HepG2 (cell line): ENCODE measurements around the gene MYO1B. TPM values are rescaled to one million over a fixed set of nuclear protein-coding genes. Genes with fewer than 3 reads are reported as not detected.

Source experiments
- ARID5B ChIP-seq: IDR thresholded peaks from 2 replicates; pipeline ENCODE4 v1.4.0; 2020; ENCODE audit warnings: mild to moderate bottlenecking, missing genetic modification reagents
- FLYWCH1 ChIP-seq: sonication (generic); formaldehyde crosslinking; IDR thresholded peaks from 2 replicates; pipeline ENCODE4 v1.8.1; 2023; ENCODE audit warnings: mild to moderate bottlenecking, missing genetic modification reagents
- FOSL2 ChIP-seq: sonication (generic); formaldehyde crosslinking; IDR thresholded peaks from 2 replicates; pipeline ENCODE4 v1.4.0; 2020; ENCODE audit warnings: missing genetic modification reagents
- GFI1 ChIP-seq: sonication (generic); formaldehyde crosslinking; IDR thresholded peaks from 2 replicates; pipeline ENCODE4 v1.5.0; 2020; ENCODE audit warnings: missing genetic modification reagents, mild to moderate bottlenecking, borderline replicate concordance
- HHEX ChIP-seq: IDR thresholded peaks from 2 replicates; pipeline ENCODE4 v1.6.1; 2016; ENCODE audit warnings: control low read depth
- KAT8 ChIP-seq: IDR thresholded peaks from 2 replicates; pipeline ENCODE4 v1.6.1; 2016; ENCODE audit warnings: missing genetic modification reagents, missing compliant biosample characterization
- MLX ChIP-seq: IDR thresholded peaks from 2 replicates; pipeline ENCODE4 v1.6.1; 2016
- NCOA2 ChIP-seq: sonication (generic); formaldehyde crosslinking; IDR thresholded peaks from 2 replicates; pipeline ENCODE4 v1.8.0; 2022; ENCODE audit warnings: inconsistent platforms
- NFKBIZ ChIP-seq: IDR thresholded peaks from 2 replicates; pipeline ENCODE4 v1.6.1; 2018; ENCODE audit warnings: missing genetic modification reagents, missing compliant biosample characterization
- RAD51 ChIP-seq: fragments of 450-650 bp; IDR thresholded peaks from 2 replicates; pipeline ENCODE4 v1.6.1; 2016; ENCODE audit warnings: borderline replicate concordance
- RXRB ChIP-seq: IDR thresholded peaks from 2 replicates; pipeline ENCODE4 v1.6.1; 2016; ENCODE audit warnings: borderline replicate concordance, missing genetic modification reagents, missing compliant biosample characterization
- SAP130 ChIP-seq: IDR thresholded peaks from 2 replicates; pipeline ENCODE4 v1.6.1; 2016; ENCODE audit warnings: low read depth
- SOX13 ChIP-seq, 3 experiments: fragments of 450-650 bp in 1 of 3; sonication (generic) in 1 of 3; formaldehyde crosslinking in 1 of 3; IDR thresholded peaks in 2 of 3; conservative IDR thresholded peaks in 1 of 3; 2 replicates each; pipeline versions ENCODE4 v1.5.0 to v1.6.1; 2016 to 2020; ENCODE audit warnings: antibody characterized with exemption in 1 of 3, mild to moderate bottlenecking in 1 of 3, missing compliant biosample characterization in 1 of 3, missing genetic modification reagents in 1 of 3, moderate library complexity in 1 of 3
- TAF15 ChIP-seq: fragments of 200-400 bp; formaldehyde crosslinking; IDR thresholded peaks from one replicate; pipeline ENCODE4 v1.6.1; 2018; ENCODE audit warnings: mild to moderate bottlenecking, low read depth, low read length; ENCODE audit not compliant: poor library complexity, severe bottlenecking
- TCF7L2 ChIP-seq: IDR thresholded peaks from 2 replicates; pipeline ENCODE4 v1.6.1; 2011; ENCODE audit warnings: mild to moderate bottlenecking, low read depth, low read length, moderate library complexity
- TGIF2 ChIP-seq: IDR thresholded peaks from 2 replicates; pipeline ENCODE4 v1.6.1; 2016; ENCODE audit warnings: control low read depth, missing compliant biosample characterization
- UBTF ChIP-seq: sonication (generic); formaldehyde crosslinking; IDR thresholded peaks from 2 replicates; pipeline ENCODE4 v1.4.0; 2020; ENCODE audit warnings: mild to moderate bottlenecking, missing genetic modification reagents
- ZBTB49 ChIP-seq: sonication (generic); formaldehyde crosslinking; IDR thresholded peaks from 2 replicates; pipeline ENCODE4 v1.4.0; 2020; ENCODE audit warnings: missing genetic modification reagents, borderline replicate concordance
- ZNF503 ChIP-seq: sonication (generic); formaldehyde crosslinking; IDR thresholded peaks from 2 replicates; pipeline ENCODE4 v1.4.0; 2020; ENCODE audit warnings: missing genetic modification reagents
- ZNF644 ChIP-seq: IDR thresholded peaks from 2 replicates; pipeline ENCODE4 v1.6.1; 2016; ENCODE audit warnings: low read depth
- polyA plus RNA-seq, 8 experiments: library from polyadenylated mRNA; depleted of rRNA in 3 of 8; stranded (reverse) in 7 of 8; unstranded in 1 of 8; fragments of >200 nt; fragmentation: Illumina TruSeq in 4 of 8; extraction: Trizol in 4 of 8; gene quantifications; 2 replicates each; pipeline versions ENCODE4 v1.2.1 to v1.2.3, GENCODE V29; 2011 to 2016; ENCODE audit warnings: low read depth in 4 of 8, missing spikeins in 1 of 8, mixed read lengths in 1 of 8; ENCODE audit not compliant: insufficient read depth in 1 of 8
- total RNA-seq, 5 experiments: library from RNA; depleted of rRNA; stranded (reverse); fragments of >200 nt; fragmentation: Illumina TruSeq; extraction: Trizol; gene quantifications; 2 replicates each; pipeline ENCODE4 v1.2.3, GENCODE V29; 2016; ENCODE audit warnings: low read depth in 1 of 5

MYO1B gene
- total and polyA plus RNA-seq, 2 of the 13 experiments (the other 11 are each of a cell fraction or from before 2014, with no cell fraction given), result 36.9 to 89.8 TPM

GRCh38 chr2:191439481-191439880 is 194.3 kb downstream of the MYO1B start (continued):
- TF ChIP-seq UBTF (CRISPR knock-in tag) (no peak), RXRB (peak; percentile 38; the same call in 1 of the 2 replicates), ZNF644 (CRISPR knock-in tag) (peak; percentile 86), TAF15 (no peak), HHEX (CRISPR knock-in tag) (peak; percentile 73; the same call in 1 of the 2 replicates), ZNF503 (CRISPR knock-in tag) (peak; percentile 86), NFKBIZ (CRISPR knock-in tag) (0 out of 2 replicates have a peak, but pooled peaks have one; percentile 41), ARID5B (CRISPR knock-in tag) (peak; percentile 96), TGIF2 (CRISPR knock-in tag) (0 out of 2 replicates have a peak, but pooled peaks have one; percentile 22), ZBTB49 (no peak), FOSL2 (CRISPR knock-in tag) (0 out of 2 replicates have a peak, but pooled peaks have one; percentile 48), SAP130 (CRISPR knock-in tag) (peak; percentile 52), RAD51 (no peak), FLYWCH1 (CRISPR knock-in tag) (no peak), MLX (CRISPR knock-in tag) (peak; percentile 73), KAT8 (CRISPR knock-in tag) (peak; percentile 45; the same call in 1 of the 2 replicates), NCOA2 (CRISPR knock-in tag) (peak; percentile 85), SOX13 (IDR thresholded peaks at IDR 0.05) (no peak), SOX13 (CRISPR knock-in tag; conservative IDR thresholded peaks at IDR 0.05 in 1 of 2, IDR thresholded peaks at IDR 0.05 in 1 of 2) (peak in 1 of 2 experiments; percentile 87; a peak in 2 of 4 replicates), GFI1 (CRISPR knock-in tag) (peak; percentile 79), TCF7L2 (peak; percentile 61)
